Gastrocnemius medialis (tissue), 4 donors: ENCODE data around the gene KRTAP4-5. TPM values are rescaled to one million over a fixed set of nuclear protein-coding genes. Genes with fewer than 3 reads are reported as not detected.
"Not testable (repeated sequence)": the region's sequence is repeated elsewhere in the genome, so short reads cannot be mapped to it uniquely, and the experiment has no call there.

Source experiments
- ATAC-seq, 2 donors: fragments of 150-250 bp; one replicate each; pipeline ENCODE4 v1.9.1; 2016
- DNase-seq, 2 donors: peaks; one replicate each; pipeline ENCODE4 v3.0.0-alpha.2; 2019
- H3K27ac ChIP-seq, 4 donors: fragments of 200-600 bp; sonication (generic); 1 replicate in 1 of 4; 2 replicates in 3 of 4; pipeline ENCODE4 v1.5.1; 2016 to 2018; ENCODE audit warnings: mild to moderate bottlenecking in 2 of 4, moderate library complexity in 1 of 4
- H3K27me3 ChIP-seq, 3 donors: fragments of 200-600 bp; sonication (generic) in 2 of 3; 1 replicate in 1 of 3; 2 replicates in 2 of 3; pipeline versions ENCODE4 v1.5.1 to v1.6.0; 2016 to 2019; ENCODE audit warnings: mild to moderate bottlenecking in 1 of 3, moderate library complexity in 1 of 3
- H3K36me3 ChIP-seq, 2 donors: fragments of 200-600 bp; sonication (generic) in 1 of 2; one replicate each; pipeline ENCODE4 v1.5.1; 2017 to 2018
- H3K4me1 ChIP-seq, 2 donors: fragments of 200-600 bp; sonication (generic) in 1 of 2; one replicate each; pipeline ENCODE4 v1.5.1; 2016 to 2017; ENCODE audit warnings: mild to moderate bottlenecking in 2 of 2
- H3K4me3 ChIP-seq, 4 donors: fragments of 200-600 bp; sonication (generic) in 3 of 4; 1 replicate in 1 of 4; 2 replicates in 3 of 4; pipeline ENCODE4 v1.5.1; 2016 to 2019; ENCODE audit warnings: mild to moderate bottlenecking in 2 of 4
- H3K9me3 ChIP-seq, 3 donors: fragments of 200-600 bp; sonication (generic) in 2 of 3; 1 replicate in 1 of 3; 2 replicates in 2 of 3; pipeline ENCODE4 v1.5.1; 2016 to 2019
- POLR2A ChIP-seq, 2 donors: fragments of 450-650 bp; IDR thresholded peaks; one replicate each; pipeline ENCODE4 v1.6.1; 2017; ENCODE audit warnings: antibody characterized with exemption in 2 of 2, mild to moderate bottlenecking in 2 of 2, moderate library complexity in 2 of 2
- in situ Hi-C, 4 donors: fragments of 200-750 bp; cut with MboI; loops; one replicate each; pipeline versions ENCODE4 v1.15.0 to v1.8.0; 2017; ENCODE audit warnings: low sequenced_read_pairs in 4 of 4
- intact Hi-C: fragments of 100-400 bp; cut with DNase I; formaldehyde crosslinking; loops from one replicate; pipeline ENCODE4 v1.15.1; 2023; ENCODE audit warnings: low total_unique reads
- total RNA-seq, 4 donors: library from RNA; depleted of rRNA; stranded (reverse); fragments of >200 nt; gene quantifications; one replicate each; pipeline versions ENCODE4 v1.1.0 to v1.2.3, GENCODE V29; 2016
- TF ChIP-seq, protein P1 (sequence below), 5 experiments: fragments of 450-650 bp in 3 of 5; fragments of 200-600 bp in 2 of 5; sonication (generic) in 2 of 5; IDR thresholded peaks in 4 of 5; conservative IDR thresholded peaks in 1 of 5; 1 replicate in 4 of 5; 2 replicates in 1 of 5; pipeline ENCODE4 v1.5.1; 2016 to 2019; ENCODE audit warnings: antibody characterized with exemption in 5 of 5, mild to moderate bottlenecking in 3 of 5, moderate library complexity in 3 of 5

Gene KRTAP4-5
- total RNA-seq, result not detected

DNA sequence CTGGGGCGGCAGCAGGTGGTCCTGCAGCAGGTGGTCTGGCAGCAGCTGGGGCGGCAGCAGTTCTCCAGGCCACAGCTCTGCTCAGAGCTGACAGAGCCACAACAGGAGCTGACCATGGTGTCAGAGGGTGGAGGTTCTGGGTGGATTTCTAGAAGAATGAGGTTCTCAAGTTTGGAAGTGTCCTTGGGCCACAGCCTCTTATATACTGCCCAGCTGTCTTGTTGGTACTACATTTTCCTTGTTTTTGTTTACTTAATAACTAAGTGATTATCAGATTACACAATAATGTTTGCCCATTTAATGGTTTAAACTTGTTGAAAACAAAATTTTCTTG is at the start of gene KRTAP4-5:
KRTAP4-5 (minus strand) TSS at position 174 of the 334 bp plus-strand sequence; CDS start at position 116, 58 bp downstream.
- Histone ChIP-seq H3K4me3 (no peak within 1 kb of the TSS), H3K27ac (no peak within 1 kb of the TSS), H3K27me3 (peaks cover 0 to 4% (median 3%) of the 10 kb centered on the region in 3 donors), H3K4me1 (no peaks in the 10 kb centered on the region), H3K9me3 (no peaks in the 10 kb centered on the region), H3K36me3 (no peaks in the 10 kb centered on the region)
- in situ Hi-C loops (no loop called here), intact Hi-C loops (no loop called here)
- DNase-seq, result no peak
- ATAC-seq, result no peak
- TF ChIP-seq, protein P1, sequence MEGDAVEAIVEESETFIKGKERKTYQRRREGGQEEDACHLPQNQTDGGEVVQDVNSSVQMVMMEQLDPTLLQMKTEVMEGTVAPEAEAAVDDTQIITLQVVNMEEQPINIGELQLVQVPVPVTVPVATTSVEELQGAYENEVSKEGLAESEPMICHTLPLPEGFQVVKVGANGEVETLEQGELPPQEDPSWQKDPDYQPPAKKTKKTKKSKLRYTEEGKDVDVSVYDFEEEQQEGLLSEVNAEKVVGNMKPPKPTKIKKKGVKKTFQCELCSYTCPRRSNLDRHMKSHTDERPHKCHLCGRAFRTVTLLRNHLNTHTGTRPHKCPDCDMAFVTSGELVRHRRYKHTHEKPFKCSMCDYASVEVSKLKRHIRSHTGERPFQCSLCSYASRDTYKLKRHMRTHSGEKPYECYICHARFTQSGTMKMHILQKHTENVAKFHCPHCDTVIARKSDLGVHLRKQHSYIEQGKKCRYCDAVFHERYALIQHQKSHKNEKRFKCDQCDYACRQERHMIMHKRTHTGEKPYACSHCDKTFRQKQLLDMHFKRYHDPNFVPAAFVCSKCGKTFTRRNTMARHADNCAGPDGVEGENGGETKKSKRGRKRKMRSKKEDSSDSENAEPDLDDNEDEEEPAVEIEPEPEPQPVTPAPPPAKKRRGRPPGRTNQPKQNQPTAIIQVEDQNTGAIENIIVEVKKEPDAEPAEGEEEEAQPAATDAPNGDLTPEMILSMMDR (IDR thresholded peaks at IDR 0.05 in 4 of 5, conservative IDR thresholded peaks at IDR 0.05 in 1 of 5), result no peak
- no peak for TF ChIP-seq POLR2A (IDR thresholded peaks at IDR 0.05)

DNA sequence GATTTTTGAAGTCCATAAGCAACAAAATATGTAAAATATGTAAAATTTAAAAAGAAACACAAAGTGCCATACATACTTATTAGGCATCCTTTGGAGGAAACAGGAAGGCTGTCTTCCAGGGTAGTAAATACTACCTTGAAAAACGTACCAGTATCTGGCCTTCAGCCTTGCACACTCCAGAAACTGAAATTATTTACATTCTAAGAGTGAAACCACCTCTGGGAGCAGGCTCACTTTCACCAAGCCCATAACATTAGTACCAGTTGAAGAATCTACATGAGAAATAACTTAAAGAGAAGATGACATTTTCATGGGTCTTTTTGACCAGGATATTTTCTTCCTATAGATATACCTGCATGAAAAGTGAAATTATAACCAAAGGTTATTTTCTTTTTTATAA is 46.4 kb upstream of the KRTAP4-5 start:
- ATAC-seq (no peak), DNase-seq (no peak)
- Histone ChIP-seq H3K4me1 (no peaks in the 10 kb centered on the region), H3K4me3 (no peak overlapping the region), H3K36me3 (no peaks in the 10 kb centered on the region), H3K27ac (no peak overlapping the region), H3K27me3 (no peaks in the 10 kb centered on the region), H3K9me3 (no peaks in the 10 kb centered on the region)
- in situ Hi-C loops (loop anchor here in 1 of 4 donors (25.0 kb wide), 1 partner anchor 109 kb away; the partner anchor contains the start of genes KRTAP4-7 and KRTAP4-8), intact Hi-C loops (no loop called here)
- TF ChIP-seq, protein P1 (IDR thresholded peaks at IDR 0.05 in 4 of 5, conservative IDR thresholded peaks at IDR 0.05 in 1 of 5), result no peak
- TF ChIP-seq POLR2A (IDR thresholded peaks at IDR 0.05), result no peak

DNA sequence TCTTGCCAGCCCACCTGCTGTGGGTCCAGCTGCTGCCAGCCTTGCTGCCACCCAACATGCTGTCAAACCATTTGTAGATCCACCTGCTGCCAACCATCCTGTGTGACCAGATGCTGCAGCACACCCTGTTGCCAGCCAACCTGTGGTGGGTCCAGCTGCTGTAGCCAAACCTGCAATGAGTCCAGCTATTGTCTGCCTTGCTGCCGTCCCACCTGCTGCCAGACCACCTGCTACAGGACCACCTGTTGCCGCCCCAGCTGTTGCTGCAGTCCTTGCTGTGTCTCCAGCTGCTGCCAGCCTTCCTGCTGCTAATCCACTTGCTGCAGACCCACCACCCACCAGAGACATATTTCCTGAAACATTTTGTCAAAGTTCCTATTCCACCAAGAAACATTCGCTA is 40.7 kb upstream of the KRTAP4-5 start:
- no peak for DNase-seq
- Histone ChIP-seq H3K27ac (no peak overlapping the region), H3K4me1 (no peaks in the 10 kb centered on the region), H3K9me3 (no peaks in the 10 kb centered on the region), H3K27me3 (peaks cover 0 to 4% (median 0%) of the 10 kb centered on the region in 3 donors), H3K4me3 (no peak overlapping the region), H3K36me3 (no peaks in the 10 kb centered on the region)
- intact Hi-C loops, result no loop called here
- in situ Hi-C loops, result loop anchor here in 1 of 4 donors (25.0 kb wide), 1 partner anchor 103 kb away; the partner anchor contains the start of genes KRTAP4-7 and KRTAP4-8
- no peak for TF ChIP-seq POLR2A (IDR thresholded peaks at IDR 0.05)
- TF ChIP-seq, protein P1 (IDR thresholded peaks at IDR 0.05 in 4 of 5, conservative IDR thresholded peaks at IDR 0.05 in 1 of 5), result no peak
- ATAC-seq, result no peak

DNA sequence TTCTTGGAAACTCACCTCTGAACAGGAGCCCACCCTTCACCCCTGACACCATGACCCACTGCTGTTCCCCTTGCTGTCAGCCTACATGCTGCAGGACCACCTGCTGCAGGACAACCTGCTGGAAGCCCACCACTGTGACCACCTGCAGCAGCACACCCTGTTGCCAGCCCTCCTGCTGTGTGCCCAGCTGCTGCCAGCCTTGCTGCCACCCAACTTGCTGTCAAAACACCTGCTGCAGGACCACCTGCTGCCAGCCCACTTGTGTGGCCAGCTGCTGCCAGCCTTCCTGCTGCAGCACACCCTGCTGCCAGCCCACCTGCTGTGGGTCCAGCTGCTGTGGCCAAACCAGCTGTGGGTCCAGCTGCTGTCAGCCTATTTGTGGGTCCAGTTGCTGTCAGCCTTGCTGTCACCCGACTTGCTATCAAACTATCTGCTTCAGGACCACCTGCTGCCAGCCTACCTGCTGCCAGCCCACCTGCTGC is 40.3 kb upstream of the KRTAP4-5 start, which contains the start of gene KRTAP9-1:
KRTAP9-1 (plus strand) TSS at position 51 of the 482 bp plus-strand sequence; CDS start at position 51, 0 bp downstream.
- H3K27ac ChIP-seq, H3K27me3 ChIP-seq, intact Hi-C loops, H3K9me3 ChIP-seq, H3K4me1 ChIP-seq, H3K4me3 ChIP-seq, DNase-seq, ATAC-seq, H3K36me3 ChIP-seq: not testable (repeated sequence)
- in situ Hi-C loops, result loop anchor here in 1 of 4 donors (25.0 kb wide), 1 partner anchor 103 kb away; the partner anchor contains the start of genes KRTAP4-7 and KRTAP4-8

DNA sequence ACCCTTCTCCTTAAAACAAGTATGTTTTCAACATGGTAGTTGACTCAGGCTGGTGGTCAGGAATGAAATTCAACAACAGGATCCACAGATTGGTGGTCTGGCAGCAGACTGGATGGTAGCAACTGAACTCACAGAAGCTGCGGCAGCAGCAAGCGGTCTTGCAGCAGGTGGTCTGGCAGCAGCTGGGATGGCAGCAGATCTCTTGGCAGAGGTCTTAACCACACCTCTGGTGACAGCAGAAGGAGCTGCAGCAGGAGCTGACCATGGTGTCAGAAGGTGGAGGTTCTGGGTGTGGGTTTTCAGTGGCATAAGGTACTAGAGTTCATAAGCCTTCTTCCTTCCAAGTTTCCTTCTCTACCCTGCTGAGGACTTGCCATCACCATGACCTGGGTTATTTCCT is 37.2 kb upstream of the KRTAP4-5 start:
- Histone ChIP-seq H3K36me3 (no peaks in the 10 kb centered on the region), H3K9me3 (no peaks in the 10 kb centered on the region), H3K27me3 (peaks cover 0 to 4% (median 0%) of the 10 kb centered on the region in 3 donors), H3K4me1 (no peaks in the 10 kb centered on the region), H3K27ac (no peak overlapping the region), H3K4me3 (no peak overlapping the region)
- intact Hi-C loops, result no loop called here
- ATAC-seq (no peak), DNase-seq (no peak)
- no peak for TF ChIP-seq POLR2A (IDR thresholded peaks at IDR 0.05)
- TF ChIP-seq, protein P1 (IDR thresholded peaks at IDR 0.05 in 4 of 5, conservative IDR thresholded peaks at IDR 0.05 in 1 of 5), result no peak
- in situ Hi-C loops, result loop anchor here in 1 of 4 donors (25.0 kb wide), 1 partner anchor 100 kb away; the partner anchor contains the start of genes KRTAP4-7 and KRTAP4-8
